MCF 10A (cell line): ENCODE results near the gene SDK1. TPM values are rescaled to one million over a fixed set of nuclear protein-coding genes. Genes with fewer than 3 reads are reported as not detected.

Source experiments
- BruUV-seq: library from RNA; stranded (reverse); fragments of 400-500 nt; replicated peaks from 2 replicates; lab custom pipeline; 2021; lab: Mats Ljungman, UMichigan
- CTCF ChIA-PET: fragments of 300-600 bp; sonication (Branson Sonifier 250); formaldehyde crosslinking; extraction: SDS; loops from one replicate; lab custom pipeline; 2021; ENCODE audit warnings: antibody characterized with exemption, inconsistent platforms; lab: Yijun Ruan, JAX
- POLR2A ChIA-PET: fragments of 300-600, 350-650 bp; sonication (Branson Sonifier 250); formaldehyde crosslinking; extraction: SDS; loops from one replicate; lab custom pipeline; 2020; ENCODE audit warnings: antibody characterized with exemption, inconsistent platforms; lab: Yijun Ruan, JAX
- DNase-seq: peaks from one replicate; pipeline ENCODE4 v3.0.0-alpha.2; 2018; ENCODE audit not compliant: unreplicated experiment
- H3K27ac Mint-ChIP-seq: one replicate; pipeline ENCODE4 v1.8.0; 2022; ENCODE audit warnings: mild to moderate bottlenecking, low read depth, mixed read lengths; ENCODE audit not compliant: unreplicated experiment
- H3K27me3 Mint-ChIP-seq: one replicate; pipeline ENCODE4 v1.8.0; 2022; ENCODE audit warnings: mixed read lengths; ENCODE audit not compliant: insufficient read depth, unreplicated experiment
- H3K36me3 Mint-ChIP-seq: one replicate; pipeline ENCODE4 v1.8.0; 2022; ENCODE audit warnings: mild to moderate bottlenecking, moderate library complexity, mixed read lengths; ENCODE audit not compliant: insufficient read depth, unreplicated experiment
- H3K4me1 Mint-ChIP-seq: one replicate; pipeline ENCODE4 v1.8.0; 2022; ENCODE audit warnings: mixed read lengths; ENCODE audit not compliant: insufficient read depth, unreplicated experiment
- H3K4me3 Mint-ChIP-seq: one replicate; pipeline ENCODE4 v1.8.0; 2022; ENCODE audit warnings: mild to moderate bottlenecking, moderate library complexity, mixed read lengths; ENCODE audit not compliant: unreplicated experiment
- H3K9me3 Mint-ChIP-seq: one replicate; pipeline ENCODE4 v1.8.0; 2022; ENCODE audit warnings: mixed read lengths; ENCODE audit not compliant: unreplicated experiment
- CTCF ChIP-seq: fragments of 200-600 bp; IDR thresholded peaks from one replicate; pipeline ENCODE4 v1.8.0; 2022; ENCODE audit warnings: antibody characterized with exemption, mild to moderate bottlenecking; ENCODE audit not compliant: unreplicated experiment
- intact Hi-C: fragments of 100-400 bp; cut with micrococcal nuclease; formaldehyde crosslinking; loops from 2 replicates; pipeline ENCODE4 v1.14.1; 2022
- total RNA-seq: library from RNA; stranded (reverse); gene quantifications from 2 replicates; pipeline ENCODE4 v1.2.3, GENCODE V29; 2022

The SDK1 gene
- total RNA-seq, 1 experiment from 2014 or later, result 3.3 TPM

GRCh38 chr7:3955026-3955425 lies 654.0 kb downstream of the SDK1 start:
- H3K27ac Mint-ChIP-seq, result no peak overlapping the region

GRCh38 chr7:3955751-3956696 lies 655.0 kb downstream of the SDK1 start:
- Mint-ChIP-seq H3K4me1 (peaks cover 12% of the 10 kb centered on the region), H3K36me3 (no peaks in the 10 kb centered on the region), H3K9me3 (no peaks in the 10 kb centered on the region), H3K4me3 (no peak overlapping the region), H3K27ac (peak overlapping the region; percentile 17), H3K27me3 (no peaks in the 10 kb centered on the region)
- POLR2A ChIA-PET, result interaction anchor here (0.6 to 0.7 kb wide), 2 partner anchors 34 to 326 kb away, joined by 3 read pairs; no protein-coding TSS in a partner anchor
- BruUV-seq, result no TSS peak
- TF ChIP-seq CTCF, result no peak
- peak; percentile 91 for DNase-seq
- intact Hi-C loops, result no loop called here
- CTCF ChIA-PET, result no interaction called here

More at GRCh38 chr7:3955026-3955425, 654.0 kb downstream of the SDK1 start:
- DNase-seq, result no peak
- CTCF ChIA-PET, result no interaction called here
- H3K36me3 Mint-ChIP-seq, result no peaks in the 10 kb centered on the region
- POLR2A ChIA-PET, result no interaction called here
- H3K9me3 Mint-ChIP-seq, result no peaks in the 10 kb centered on the region
- peaks cover 12% of the 10 kb centered on the region for H3K4me1 Mint-ChIP-seq
- intact Hi-C loops, result no loop called here
- no peak overlapping the region for H3K4me3 Mint-ChIP-seq
- BruUV-seq, result no TSS peak
- TF ChIP-seq CTCF, result no peak
- H3K27me3 Mint-ChIP-seq, result no peaks in the 10 kb centered on the region

- Mint-ChIP-seq H3K27ac (no peak overlapping the region), H3K4me3 (no peak overlapping the region), H3K27me3 (no peaks in the 10 kb centered on the region), H3K4me1 (peaks cover 12% of the 10 kb centered on the region), H3K36me3 (no peaks in the 10 kb centered on the region), H3K9me3 (no peaks in the 10 kb centered on the region)
- intact Hi-C loops, result no loop called here
- POLR2A ChIA-PET, result interaction anchor here (0.6 kb wide), 1 partner anchor 257 kb away, joined by 3 read pairs; no protein-coding TSS in a partner anchor
- no TSS peak for BruUV-seq
- no peak for DNase-seq
- CTCF ChIA-PET, result interaction anchor here (0.5 to 0.6 kb wide), 2 partner anchors 686 to 1672 kb away, joined by 3 to 6 read pairs; no protein-coding TSS in a partner anchor
- no peak for TF ChIP-seq CTCF
Measured at GRCh38 chr7:3956949-3957348, 655.9 kb downstream of the SDK1 start.

- TF ChIP-seq CTCF, result no peak
- DNase-seq, result no peak
- no TSS peak for BruUV-seq
- Mint-ChIP-seq H3K27ac (no peak overlapping the region), H3K27me3 (no peaks in the 10 kb centered on the region), H3K4me1 (peaks cover 12% of the 10 kb centered on the region), H3K4me3 (no peak overlapping the region), H3K9me3 (no peaks in the 10 kb centered on the region), H3K36me3 (no peaks in the 10 kb centered on the region)
- ChIA-PET CTCF (interaction anchor here (0.6 kb wide), 1 partner anchor 1672 kb away, joined by 3 read pairs; no protein-coding TSS in a partner anchor), POLR2A (no interaction called here)
- intact Hi-C loops, result no loop called here
Measured at GRCh38 chr7:3957472-3958108, 656.5 kb downstream of the SDK1 start.
